Brain microvascular endothelial cell (primary cell): Measurements from ENCODE around the gene MAP3K10.
"Not testable (repeated sequence)": the region's sequence is repeated elsewhere in the genome, so short reads cannot be mapped to it uniquely, and the experiment has no call there.

Source experiments
- DNase-seq: peaks from one replicate; pipeline ENCODE4 v3.0.0-alpha.2; 2020
- H3K27ac ChIP-seq: fragments of 250-450 bp; sonication (Bioruptor Pico); 2 replicates; pipeline ENCODE4 v1.5.1; 2020; ENCODE audit warnings: mild to moderate bottlenecking, moderate library complexity
- H3K27me3 ChIP-seq: fragments of 250-450 bp; sonication (Bioruptor Pico); replicated peaks from 2 replicates; pipeline ENCODE4 v1.5.1; 2020; ENCODE audit warnings: mild to moderate bottlenecking
- H3K36me3 ChIP-seq: fragments of 250-450 bp; sonication (Bioruptor Pico); replicated peaks from 2 replicates; pipeline ENCODE4 v1.5.1; 2020; ENCODE audit warnings: mild to moderate bottlenecking
- H3K4me3 ChIP-seq: 2 replicates; pipeline ENCODE4 v1.5.1; 2011; ENCODE audit warnings: low read depth, mild to moderate bottlenecking, control low read depth, low read length, moderate library complexity
- CTCF ChIP-seq: IDR thresholded peaks from 2 replicates; pipeline ENCODE4 v1.5.1; 2011; ENCODE audit warnings: low read depth, mild to moderate bottlenecking, moderate library complexity, low read length, control low read depth, inconsistent platforms; ENCODE audit errors: missing control alignments
- in situ Hi-C: cut with HindIII; loops from 2 replicates; pipeline ENCODE4 v1.10.0; 2017; ENCODE audit warnings: low sequenced_read_pairs, low pct_ligation_motif_present

Gene MAP3K10

GRCh38 chr19:40190891-40191835 is at the start of gene MAP3K10:
Gene MAP3K10 (plus strand): TSS chr19:40191426. CDS start chr19:40192032, 606 bp downstream.
- no peak for TF ChIP-seq CTCF
- Histone ChIP-seq H3K4me3 (peak within 1 kb of the TSS; percentile 82), H3K36me3 (no peaks in the 10 kb centered on the region), H3K27ac (peak within 1 kb of the TSS; percentile 67), H3K27me3 (no peaks in the 10 kb centered on the region)
- peak; percentile 63 for DNase-seq
- in situ Hi-C loops = no loop called here

- TF ChIP-seq CTCF = no peak
- Histone ChIP-seq H3K4me3 (no peak overlapping the region), H3K27me3 (no peaks in the 10 kb centered on the region), H3K27ac (no peak overlapping the region), H3K36me3 (no peaks in the 10 kb centered on the region)
- no peak for DNase-seq
- in situ Hi-C loops = no loop called here
These were observed 49.7 kb upstream of the MAP3K10 start for GRCh38 chr19:40141551-40141950.

GRCh38 chr19:40143612-40144011 is 47.6 kb upstream of the MAP3K10 start:
- in situ Hi-C loops = no loop called here
- no peak overlapping the region for H3K27ac ChIP-seq
- H3K4me3 ChIP-seq = no peak overlapping the region
- H3K36me3 ChIP-seq = no peaks in the 10 kb centered on the region
- TF ChIP-seq CTCF = no peak
- DNase-seq = no peak
- no peaks in the 10 kb centered on the region for H3K27me3 ChIP-seq

- Histone ChIP-seq H3K27me3 (no peaks in the 10 kb centered on the region), H3K27ac (no peak overlapping the region), H3K36me3 (no peaks in the 10 kb centered on the region), H3K4me3 (no peak overlapping the region)
- no peak for DNase-seq
- in situ Hi-C loops = no loop called here
- TF ChIP-seq CTCF = no peak
These were observed 47.1 kb upstream of the MAP3K10 start for GRCh38 chr19:40144151-40144550.

- in situ Hi-C loops = no loop called here
- DNase-seq = no peak
- Histone ChIP-seq H3K4me3 (no peak overlapping the region), H3K27me3 (no peaks in the 10 kb centered on the region), H3K27ac (no peak overlapping the region), H3K36me3 (no peaks in the 10 kb centered on the region)
- no peak for TF ChIP-seq CTCF
These were observed 46.1 kb upstream of the MAP3K10 start for GRCh38 chr19:40144947-40145748.

- H3K27ac ChIP-seq, in situ Hi-C loops, H3K36me3 ChIP-seq, H3K27me3 ChIP-seq, H3K4me3 ChIP-seq, DNase-seq: not testable (repeated sequence)
These were observed 45.5 kb upstream of the MAP3K10 start for GRCh38 chr19:40145749-40146029.
